SIG-M5 (cell line): ENCODE measurements around the gene DDC.
A peak's percentile ranks its signal among the peaks of the same experiment; 100 is the strongest.
"Not testable (repeated sequence)": the region's sequence is repeated elsewhere in the genome, so short reads cannot be mapped to it uniquely, and the experiment has no call there.

Experiments used
- DNase-seq: peaks from one replicate; lab custom pipeline; 2025; lab: John Stamatoyannopoulos, UW

Gene DDC

GRCh38 chr7:50554431-50555322 lies 10.5 kb downstream of the DDC start:
- DNase-seq: no peak

- DNase-seq: no peak
Measured at GRCh38 chr7:50553973-50554372, 11.2 kb downstream of the DDC start.

GRCh38 chr7:50552921-50553320 lies 12.3 kb downstream of the DDC start:
- no peak for DNase-seq

GRCh38 chr7:50552139-50552538 lies 13.1 kb downstream of the DDC start:
- DNase-seq: no peak

GRCh38 chr7:50545613-50546012 lies 19.6 kb downstream of the DDC start:
- not testable (repeated sequence) for DNase-seq

- no peak for DNase-seq
Measured at GRCh38 chr7:50544992-50545391, 20.2 kb downstream of the DDC start.

GRCh38 chr7:50543776-50544442 lies 21.3 kb downstream of the DDC start:
- DNase-seq: no peak

GRCh38 chr7:50542132-50542531 lies 23.1 kb downstream of the DDC start:
- DNase-seq: no peak

GRCh38 chr7:50540785-50541579 lies 24.2 kb downstream of the DDC start:
- no peak for DNase-seq

- no peak for DNase-seq
Measured at GRCh38 chr7:50539725-50540124, 25.5 kb downstream of the DDC start.

- no peak for DNase-seq
Measured at GRCh38 chr7:50538478-50538877, 26.7 kb downstream of the DDC start.

GRCh38 chr7:50537417-50537816 lies 27.8 kb downstream of the DDC start:
- no peak for DNase-seq

GRCh38 chr7:50535291-50535711 lies 29.9 kb downstream of the DDC start:
- not testable (repeated sequence) for DNase-seq

- DNase-seq: peak; percentile 29
Measured at GRCh38 chr7:50534690-50535290, 30.4 kb downstream of the DDC start.

GRCh38 chr7:50533866-50534265 lies 31.3 kb downstream of the DDC start:
- no peak for DNase-seq

GRCh38 chr7:50531928-50532327 lies 33.3 kb downstream of the DDC start:
- no peak for DNase-seq

GRCh38 chr7:50531401-50531911 lies 33.7 kb downstream of the DDC start:
- no peak for DNase-seq

- DNase-seq: no peak
Measured at GRCh38 chr7:50530766-50531165, 34.4 kb downstream of the DDC start.

- DNase-seq: no peak
Measured at GRCh38 chr7:50529093-50529862, 35.9 kb downstream of the DDC start.

GRCh38 chr7:50528266-50529092 lies 36.7 kb downstream of the DDC start:
- no peak for DNase-seq
